Measurements from ENCODE around the gene PLEKHA1. TPM values are rescaled to one million over a fixed set of nuclear protein-coding genes. Genes with fewer than 3 reads are reported as not detected.

The PLEKHA1 gene
- total and polyA plus RNA-seq, 2 donors (not counting 3 experiments of a cell fraction or from before 2014, with no cell fraction given) = 21.6 to 58.8 TPM

- DNase-seq (ENCODE audit: low read depth, low spot score) = no peak
- no peaks in the 10 kb centered on the region for H4K20me1 ChIP-seq (replicated peaks; ENCODE audit: control insufficient read depth, extremely low read depth, insufficient read depth, low read length)
- no peak for FAIRE-seq
- H2AFZ ChIP-seq (ENCODE audit: low read depth, low read length) = no peak overlapping the region
- intact Hi-C loops (cut with micrococcal nuclease) (no loop called here), dilution Hi-C loops (cut with MboI; ENCODE audit: extremely low pct_ligation_motif_present, low sequenced_read_pairs) (no loop called here)
- no peaks in the 10 kb centered on the region for H3K27me3 ChIP-seq (ENCODE audit: control insufficient read depth in 2 of 2, insufficient read depth in 2 of 2, low read length in 2 of 2)
- no peak overlapping the region for H3K9ac ChIP-seq (replicated peaks; ENCODE audit: extremely low read depth, insufficient read depth, low read length)
- peaks cover 6% of the 10 kb centered on the region for H3K79me2 ChIP-seq (ENCODE audit: control insufficient read depth, insufficient read depth, low read length)
- BruUV-seq (replicated peaks) = no TSS peak
- no peaks in the 10 kb centered on the region for H3K9me3 ChIP-seq (replicated peaks; ENCODE audit: control insufficient read depth, insufficient read depth, low read length)
- no peak overlapping the region for H3K4me3 ChIP-seq (replicated peaks in 1 of 3; ENCODE audit: insufficient read depth in 1 of 3, low read depth in 1 of 3, low read length in 3 of 3)
- no peaks in the 10 kb centered on the region for H3K9me1 ChIP-seq (replicated peaks; ENCODE audit: control insufficient read depth, extremely low read depth, insufficient read depth, low read length)
- H3K4me2 ChIP-seq (ENCODE audit: insufficient read depth, low read length) = no peak overlapping the region
- CTCF ChIA-PET = no interaction called here
- H3K36me3 ChIP-seq (ENCODE audit: control insufficient read depth in 2 of 2, extremely low read depth in 1 of 2, insufficient read depth in 2 of 2, low read length in 2 of 2) = no peaks in the 10 kb centered on the region
- H3K4me1 ChIP-seq (ENCODE audit: control insufficient read depth, extremely low read depth, insufficient read depth, low read length) = peaks cover 38% of the 10 kb centered on the region
- H3K27ac ChIP-seq (ENCODE audit: insufficient read depth, low read depth, low read length) = no peak overlapping the region
- TF ChIP-seq POLR2A (IDR thresholded peaks at IDR 0.05; ENCODE audit: low read depth, low read length) = no peak
- TF ChIP-seq MYC (IDR thresholded peaks at IDR 0.05; ENCODE audit: low read depth, low read length) = no peak
- no peak for TF ChIP-seq POLR2AphosphoS5 (IDR thresholded peaks at IDR 0.05; ENCODE audit: insufficient read depth, low read depth, low read length)
- POLR2A ChIA-PET = no interaction called here
Measured at GRCh38 chr10:122476333-122476695, 101.8 kb downstream of the PLEKHA1 start.

- intact Hi-C loops (cut with micrococcal nuclease) (no loop called here), dilution Hi-C loops (cut with MboI; ENCODE audit: extremely low pct_ligation_motif_present, low sequenced_read_pairs) (no loop called here)
- no peak overlapping the region for H3K27ac ChIP-seq (ENCODE audit: insufficient read depth, low read depth, low read length)
- H3K27me3 ChIP-seq (ENCODE audit: control insufficient read depth in 2 of 2, insufficient read depth in 2 of 2, low read length in 2 of 2) = no peaks in the 10 kb centered on the region
- H3K36me3 ChIP-seq (ENCODE audit: control insufficient read depth in 2 of 2, extremely low read depth in 1 of 2, insufficient read depth in 2 of 2, low read length in 2 of 2) = no peaks in the 10 kb centered on the region
- H3K4me1 ChIP-seq (ENCODE audit: control insufficient read depth, extremely low read depth, insufficient read depth, low read length) = peaks cover 38% of the 10 kb centered on the region
- H2AFZ ChIP-seq (ENCODE audit: low read depth, low read length) = no peak overlapping the region
- H3K4me3 ChIP-seq (replicated peaks in 1 of 3; ENCODE audit: insufficient read depth in 1 of 3, low read depth in 1 of 3, low read length in 3 of 3) = no peak overlapping the region
- no peak for FAIRE-seq
- DNase-seq (ENCODE audit: low read depth, low spot score) = no peak
- no peak for TF ChIP-seq MAX (IDR thresholded peaks at IDR 0.05; ENCODE audit: insufficient read depth, insufficient read length)
- no peak for TF ChIP-seq FOS (IDR thresholded peaks at IDR 0.05; ENCODE audit: borderline replicate concordance, insufficient read depth, low read length)
- ChIA-PET CTCF (interaction anchor here (0.7 to 1.4 kb wide), 2 partner anchors 88 to 219 kb away, joined by 3 to 6 read pairs; no protein-coding TSS in a partner anchor), POLR2A (no interaction called here)
- no peak overlapping the region for H3K4me2 ChIP-seq (ENCODE audit: insufficient read depth, low read length)
- BruUV-seq (replicated peaks) = no TSS peak
- peaks cover 4% of the 10 kb centered on the region for H3K79me2 ChIP-seq (ENCODE audit: control insufficient read depth, insufficient read depth, low read length)
- H3K9ac ChIP-seq (replicated peaks; ENCODE audit: extremely low read depth, insufficient read depth, low read length) = no peak overlapping the region
- H4K20me1 ChIP-seq (replicated peaks; ENCODE audit: control insufficient read depth, extremely low read depth, insufficient read depth, low read length) = no peaks in the 10 kb centered on the region
- H3K9me1 ChIP-seq (replicated peaks; ENCODE audit: control insufficient read depth, extremely low read depth, insufficient read depth, low read length) = no peaks in the 10 kb centered on the region
- no peaks in the 10 kb centered on the region for H3K9me3 ChIP-seq (replicated peaks; ENCODE audit: control insufficient read depth, insufficient read depth, low read length)
Measured at GRCh38 chr10:122477436-122477835, 102.9 kb downstream of the PLEKHA1 start.
